Left lung (tissue), 10 donors: ENCODE results near the gene PIK3R5. TPM values are rescaled to one million over a fixed set of nuclear protein-coding genes. Genes with fewer than 3 reads are reported as not detected.

Experiments
- ATAC-seq: fragments of 200-7000 bp; cut with Tn5 transposase; one replicate; pipeline ENCODE4 v1.9.1; 2020; ENCODE audit warnings: moderate library complexity
- DNase-seq, 4 donors: peaks; one replicate each; pipeline ENCODE4 v3.0.0-alpha.2; 2013 to 2020
- H3K27ac ChIP-seq, 2 donors: fragments of 200-600 bp; sonication (generic) in 1 of 2; one replicate each; pipeline versions ENCODE4 v1.5.0 to v1.8.0; 2020 to 2021
- H3K27me3 ChIP-seq, 2 donors: fragments of 200-600 bp; sonication (generic) in 1 of 2; one replicate each; pipeline versions ENCODE4 v1.5.0 to v1.8.0; 2020 to 2021
- H3K36me3 ChIP-seq, 2 donors: fragments of 200-600 bp; sonication (generic) in 1 of 2; one replicate each; pipeline versions ENCODE4 v1.5.0 to v1.8.0; 2020 to 2021
- H3K4me1 ChIP-seq, 2 donors: fragments of 200-600 bp; one replicate each; pipeline ENCODE4 v1.8.0; 2021
- H3K4me3 ChIP-seq, 2 donors: fragments of 200-600 bp; sonication (generic) in 1 of 2; one replicate each; pipeline versions ENCODE4 v1.5.0 to v1.8.0; 2020 to 2021; ENCODE audit warnings: mild to moderate bottlenecking in 1 of 2
- H3K9me3 ChIP-seq, 2 donors: fragments of 200-600 bp; sonication (generic) in 1 of 2; one replicate each; pipeline versions ENCODE4 v1.5.0 to v1.8.0; 2020 to 2021
- CTCF ChIP-seq, 2 donors: fragments of 200-600 bp; sonication (generic) in 1 of 2; IDR thresholded peaks; one replicate each; pipeline versions ENCODE4 v1.5.0 to v1.8.0; 2021; ENCODE audit warnings: antibody characterized with exemption in 2 of 2
- intact Hi-C, 2 donors: fragments of 100-400 bp; cut with DNase I; formaldehyde crosslinking; loops; one replicate each; pipeline versions ENCODE4 v1.11.2 to v1.14.2; 2022
- polyA plus RNA-seq, 6 donors: library from polyadenylated mRNA; unstranded; fragments of 120-200 nt; gene quantifications; one replicate each; pipeline ENCODE4 v1.2.1, GENCODE V29; 2013; ENCODE audit not compliant: insufficient read length in 6 of 6
- total RNA-seq, 2 donors: library from RNA; stranded (reverse); fragmentation: NEBNext Ultra II Directional; extraction: Animal tissue kit (Norgen Biotek cat#: 25700); gene quantifications; one replicate each; pipeline ENCODE4 v1.2.1, GENCODE V29; 2021
- donor health status: DM: no; HTN: yes; CAD: no.
- donor health status: DM: no; HTN: no; CAD: no.

The PIK3R5 gene
- total and polyA plus RNA-seq, 8 donors: 1.1 to 84.8 (median 2.0) TPM

GRCh38 chr17:8914554-8914953 lies 51.0 kb downstream of the PIK3R5 start:
- Histone ChIP-seq H3K4me1 (peaks cover 0 to 86% of the 10 kb centered on the region in 2 donors), H3K36me3 (peaks cover 0 to 29% of the 10 kb centered on the region in 2 donors), H3K4me3 (no peak overlapping the region), H3K9me3 (peaks cover 0 to 7% of the 10 kb centered on the region in 2 donors), H3K27ac (no peak overlapping the region), H3K27me3 (peaks cover 0 to 41% of the 10 kb centered on the region in 2 donors)
- no peak for DNase-seq
- intact Hi-C loops: no loop called here
- ATAC-seq: no peak
- TF ChIP-seq CTCF (IDR thresholded peaks at IDR 0.05): no peak

DNA sequence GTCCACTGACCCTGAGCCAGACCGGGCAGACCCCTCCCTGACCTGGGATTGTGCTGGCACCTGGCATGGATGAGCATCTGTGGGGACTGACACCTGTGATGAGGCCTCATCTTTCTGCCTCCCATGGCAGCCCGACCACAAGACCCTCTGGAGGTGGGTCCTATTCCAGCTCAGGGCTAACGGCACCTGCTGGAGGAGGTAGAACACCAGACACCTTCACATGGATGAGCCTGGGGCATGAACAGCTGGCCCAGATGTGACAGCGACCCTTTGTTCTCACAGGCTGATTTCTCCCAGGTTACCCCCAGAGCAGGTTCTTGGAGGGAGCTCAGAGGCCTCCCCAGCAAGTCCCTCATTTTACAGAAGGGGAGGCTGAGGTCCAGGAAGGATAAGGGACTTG lies 51.6 kb downstream of the PIK3R5 start:
- Histone ChIP-seq H3K4me1 (peaks cover 0 to 83% of the 10 kb centered on the region in 2 donors), H3K27me3 (peaks cover 0 to 48% of the 10 kb centered on the region in 2 donors), H3K9me3 (peaks cover 0 to 7% of the 10 kb centered on the region in 2 donors), H3K27ac (no peak overlapping the region), H3K4me3 (no peak overlapping the region), H3K36me3 (peaks cover 0 to 35% of the 10 kb centered on the region in 2 donors)
- no peak for ATAC-seq
- no peak for TF ChIP-seq CTCF (IDR thresholded peaks at IDR 0.05)
- intact Hi-C loops: no loop called here
- DNase-seq: no peak

DNA sequence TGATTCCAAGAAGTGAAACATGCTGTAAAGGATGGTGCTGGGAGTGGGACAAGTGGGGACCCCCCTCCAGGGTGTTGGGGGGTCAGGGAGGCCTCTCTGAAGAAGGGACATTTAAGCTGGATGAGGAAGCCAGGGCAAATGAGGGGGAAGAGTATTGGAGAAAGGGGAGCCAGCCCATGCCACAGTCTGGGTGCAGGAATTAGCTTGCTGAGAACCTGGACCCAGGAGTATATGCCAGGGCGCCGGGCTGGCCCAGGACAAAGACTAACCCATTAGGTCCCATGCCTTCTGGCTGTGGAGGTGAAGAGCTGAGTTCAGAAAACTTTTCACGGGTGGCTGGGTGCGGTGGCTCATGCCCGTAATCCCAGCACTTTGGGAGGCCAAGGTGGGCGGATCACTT lies 52.4 kb downstream of the PIK3R5 start:
- DNase-seq (no peak), ATAC-seq (no peak)
- H3K27ac ChIP-seq: no peak overlapping the region
- intact Hi-C loops: no loop called here
- peaks cover 0 to 51% of the 10 kb centered on the region in 2 donors for H3K27me3 ChIP-seq
- H3K4me3 ChIP-seq: no peak overlapping the region
- peaks cover 0 to 3% of the 10 kb centered on the region in 2 donors for H3K9me3 ChIP-seq
- TF ChIP-seq CTCF (IDR thresholded peaks at IDR 0.05): no peak
- peaks cover 0 to 76% of the 10 kb centered on the region in 2 donors for H3K4me1 ChIP-seq
- H3K36me3 ChIP-seq: peaks cover 0 to 41% of the 10 kb centered on the region in 2 donors

- TF ChIP-seq CTCF (IDR thresholded peaks at IDR 0.05): no peak
- H3K36me3 ChIP-seq: peaks cover 0 to 48% of the 10 kb centered on the region in 2 donors
Observed at GRCh38 chr17:8912084-8912981, 53.2 kb downstream of the PIK3R5 start.

GRCh38 chr17:8910969-8911604 lies 54.4 kb downstream of the PIK3R5 start:
- no peak for TF ChIP-seq CTCF (IDR thresholded peaks at IDR 0.05)
- peaks cover 0 to 51% of the 10 kb centered on the region in 2 donors for H3K27me3 ChIP-seq
- peak overlapping the region in 1 of 2 donors; percentile 37 for H3K27ac ChIP-seq
- DNase-seq: peak in 1 of 4 donors; percentile 73
- H3K4me1 ChIP-seq: peaks cover 0 to 61% of the 10 kb centered on the region in 2 donors
- no peaks in the 10 kb centered on the region for H3K9me3 ChIP-seq
- peaks cover 0 to 59% of the 10 kb centered on the region in 2 donors for H3K36me3 ChIP-seq
- no peak for ATAC-seq
- intact Hi-C loops: no loop called here
- H3K4me3 ChIP-seq: no peak overlapping the region

More at GRCh38 chr17:8912084-8912981, 53.2 kb downstream of the PIK3R5 start:
- ATAC-seq (no peak), DNase-seq (no peak)
- peaks cover 0 to 73% of the 10 kb centered on the region in 2 donors for H3K4me1 ChIP-seq
- no peak overlapping the region for H3K27ac ChIP-seq
- intact Hi-C loops: no loop called here
- peaks cover 0 to 51% of the 10 kb centered on the region in 2 donors for H3K27me3 ChIP-seq
- no peaks in the 10 kb centered on the region for H3K9me3 ChIP-seq
- no peak overlapping the region for H3K4me3 ChIP-seq
